HepG2 (cell line): ENCODE results near the gene PNPLA8. TPM values are rescaled to one million over a fixed set of nuclear protein-coding genes. Genes with fewer than 3 reads are reported as not detected.
A peak's percentile ranks its signal among the peaks of the same experiment; 100 is the strongest.

Experiments used
- ARNTL ChIP-seq: sonication (generic); formaldehyde crosslinking; IDR thresholded peaks from 2 replicates; pipeline ENCODE4 v1.4.0; 2020; ENCODE audit warnings: mild to moderate bottlenecking, missing genetic modification reagents
- BCL3 ChIP-seq: sonication (generic); formaldehyde crosslinking; IDR thresholded peaks from 2 replicates; pipeline ENCODE4 v1.5.1; 2020; ENCODE audit warnings: mild to moderate bottlenecking, missing genetic modification reagents, moderate library complexity
- BRD4 ChIP-seq: sonication (generic); formaldehyde crosslinking; IDR thresholded peaks from 2 replicates; pipeline ENCODE4 v1.4.0; 2020; ENCODE audit warnings: missing genetic modification reagents
- CBFB ChIP-seq: sonication (generic); formaldehyde crosslinking; IDR thresholded peaks from 2 replicates; pipeline ENCODE4 v1.4.0; 2020; ENCODE audit warnings: missing genetic modification reagents
- EED ChIP-seq: sonication (generic); formaldehyde crosslinking; IDR thresholded peaks from 2 replicates; pipeline ENCODE4 v1.5.0; 2020; ENCODE audit warnings: mild to moderate bottlenecking, missing genetic modification reagents
- ISX ChIP-seq: sonication (generic); formaldehyde crosslinking; conservative IDR thresholded peaks from 2 replicates; pipeline ENCODE4 v1.5.0; 2020; ENCODE audit warnings: missing genetic modification reagents
- JUND ChIP-seq: sonication (generic); formaldehyde crosslinking; IDR thresholded peaks from 2 replicates; pipeline ENCODE4 v1.8.0; 2022; ENCODE audit warnings: mild to moderate bottlenecking, missing genetic modification reagents
- NONO ChIP-seq, 2 experiments: fragments of 450-650 bp in 1 of 2; sonication (generic) in 1 of 2; formaldehyde crosslinking in 1 of 2; IDR thresholded peaks in 1 of 2; conservative IDR thresholded peaks in 1 of 2; 2 replicates each; pipeline versions ENCODE4 v1.6.1 to v1.8.0; 2017 to 2022; ENCODE audit warnings: mild to moderate bottlenecking in 1 of 2, missing genetic modification reagents in 1 of 2, moderate library complexity in 1 of 2
- NPAS2 ChIP-seq: sonication (generic); formaldehyde crosslinking; IDR thresholded peaks from 2 replicates; pipeline ENCODE4 v1.8.0; 2022; ENCODE audit warnings: mild to moderate bottlenecking, missing genetic modification reagents, borderline replicate concordance
- PAX8 ChIP-seq: sonication (generic); formaldehyde crosslinking; IDR thresholded peaks from 2 replicates; pipeline ENCODE4 v1.8.0; 2022; ENCODE audit warnings: mild to moderate bottlenecking, missing genetic modification reagents, borderline replicate concordance
- RFX1 ChIP-seq: fragments of 450-650 bp; IDR thresholded peaks from 2 replicates; pipeline ENCODE4 v1.6.1; 2017
- THAP9 ChIP-seq: sonication (generic); formaldehyde crosslinking; IDR thresholded peaks from 2 replicates; pipeline ENCODE4; 2020; ENCODE audit warnings: missing genetic modification reagents, mild to moderate bottlenecking, borderline replicate concordance
- ZNF205 ChIP-seq: IDR thresholded peaks from 2 replicates; pipeline ENCODE4 v1.6.1; 2018; ENCODE audit warnings: missing biosample characterization, missing genetic modification reagents
- ZNF235 ChIP-seq: sonication (generic); formaldehyde crosslinking; IDR thresholded peaks from 2 replicates; pipeline ENCODE4 v1.8.1; 2023; ENCODE audit warnings: mild to moderate bottlenecking, missing genetic modification reagents, borderline replicate concordance
- ZNF367 ChIP-seq: sonication (generic); formaldehyde crosslinking; IDR thresholded peaks from 2 replicates; pipeline ENCODE4 v1.4.0; 2020; ENCODE audit warnings: missing genetic modification reagents, borderline replicate concordance
- ZNF549 ChIP-seq: sonication (generic); formaldehyde crosslinking; IDR thresholded peaks from 2 replicates; pipeline ENCODE4 v1.5.0; 2020; ENCODE audit warnings: missing genetic modification reagents
- ZNF749 ChIP-seq: sonication (generic); formaldehyde crosslinking; IDR thresholded peaks from 2 replicates; pipeline ENCODE4 v1.8.0; 2022; ENCODE audit warnings: mild to moderate bottlenecking, missing genetic modification reagents, moderate library complexity, borderline replicate concordance
- polyA plus RNA-seq, 8 experiments: library from polyadenylated mRNA; depleted of rRNA in 3 of 8; stranded (reverse) in 7 of 8; unstranded in 1 of 8; fragments of >200 nt; fragmentation: Illumina TruSeq in 4 of 8; extraction: Trizol in 4 of 8; gene quantifications; 2 replicates each; pipeline versions ENCODE4 v1.2.1 to v1.2.3, GENCODE V29; 2011 to 2016; ENCODE audit warnings: low read depth in 4 of 8, missing spikeins in 1 of 8, mixed read lengths in 1 of 8; ENCODE audit not compliant: insufficient read depth in 1 of 8
- total RNA-seq, 5 experiments: library from RNA; depleted of rRNA; stranded (reverse); fragments of >200 nt; fragmentation: Illumina TruSeq; extraction: Trizol; gene quantifications; 2 replicates each; pipeline ENCODE4 v1.2.3, GENCODE V29; 2016; ENCODE audit warnings: low read depth in 1 of 5
- TF ChIP-seq, protein P1 (sequence below): sonication (generic); formaldehyde crosslinking; IDR thresholded peaks from 2 replicates; pipeline ENCODE4 v1.4.0; 2020; ENCODE audit warnings: low read depth, mild to moderate bottlenecking, missing genetic modification reagents
- TF ChIP-seq, protein P2 (sequence below): sonication (generic); formaldehyde crosslinking; IDR thresholded peaks from 2 replicates; pipeline ENCODE4 v1.4.0; 2020; ENCODE audit warnings: missing genetic modification reagents, mild to moderate bottlenecking, borderline replicate concordance

Gene PNPLA8
- total and polyA plus RNA-seq, 2 of the 13 experiments (the other 11 are each of a cell fraction or from before 2014, with no cell fraction given): 6.3 to 11.4 TPM

DNA sequence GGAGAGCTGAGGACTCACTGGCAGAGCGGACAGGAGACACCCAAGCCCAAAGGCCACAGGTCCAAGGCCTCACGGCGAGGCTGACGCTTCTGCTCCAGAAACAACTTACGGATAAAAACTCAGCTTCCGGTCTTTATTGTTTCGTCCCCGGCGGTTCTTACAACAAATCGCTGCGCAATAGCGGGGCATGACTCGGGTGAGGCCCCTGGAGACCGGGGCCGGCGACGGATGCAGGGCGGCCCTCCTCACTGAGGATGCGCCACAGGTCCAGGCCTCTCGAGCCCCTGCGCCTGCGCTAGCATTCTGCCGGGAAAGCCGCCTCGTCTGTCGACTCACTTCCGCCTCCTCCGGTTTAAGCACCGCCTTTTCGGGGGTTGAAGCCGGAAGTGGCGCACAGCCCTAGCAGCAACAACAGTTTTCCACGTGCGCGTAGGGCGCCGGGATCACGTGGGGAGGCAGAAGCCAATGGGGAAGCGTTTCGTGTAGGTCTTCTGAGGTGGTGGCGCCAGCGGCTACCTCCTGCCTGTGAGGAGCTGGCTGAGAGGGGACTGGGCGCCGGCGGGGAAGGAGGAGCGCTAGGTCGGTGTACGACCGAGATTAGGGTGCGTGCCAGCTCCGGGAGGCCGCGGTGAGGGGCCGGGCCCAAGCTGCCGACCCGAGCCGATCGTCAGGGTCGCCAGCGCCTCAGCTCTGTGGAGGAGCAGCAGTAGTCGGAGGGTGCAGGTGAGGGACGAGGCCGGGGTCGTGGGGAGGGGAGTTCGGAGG is 43.6 kb upstream of the PNPLA8 start, which contains the start of the genes DNAJB9 and THAP5 (continued):
- TF ChIP-seq BCL3 (peak; percentile 87), JUND (CRISPR knock-in tag) (0 out of 2 replicates have a peak, but pooled peaks have one; percentile 42), THAP9 (CRISPR knock-in tag) (peak; percentile 99), PAX8 (CRISPR knock-in tag) (peak; percentile 80; the same call in 1 of the 2 replicates), ZNF749 (CRISPR knock-in tag) (peak; percentile 69; the same call in 1 of the 2 replicates), ZNF205 (peak; percentile 40; the same call in 1 of the 2 replicates), ZNF367 (CRISPR knock-in tag) (no peak; the same call in 1 of the 2 replicates), BRD4 (CRISPR knock-in tag) (peak; percentile 69; the same call in 1 of the 2 replicates), EED (CRISPR knock-in tag) (peak; percentile 75; the same call in 1 of the 2 replicates), CBFB (CRISPR knock-in tag) (peak; percentile 19; the same call in 1 of the 2 replicates), ISX (CRISPR knock-in tag) (no peak), ZNF549 (no peak), ARNTL (CRISPR knock-in tag) (peak; percentile 91), NONO (IDR thresholded peaks at IDR 0.05) (no peak), NONO (CRISPR knock-in tag; conservative IDR thresholded peaks at IDR 0.05) (peak; percentile 98), RFX1 (no peak), ZNF235 (CRISPR knock-in tag) (0 out of 2 replicates have a peak, but pooled peaks have one; percentile 4), NPAS2 (no peak)
- TF ChIP-seq, protein P1, sequence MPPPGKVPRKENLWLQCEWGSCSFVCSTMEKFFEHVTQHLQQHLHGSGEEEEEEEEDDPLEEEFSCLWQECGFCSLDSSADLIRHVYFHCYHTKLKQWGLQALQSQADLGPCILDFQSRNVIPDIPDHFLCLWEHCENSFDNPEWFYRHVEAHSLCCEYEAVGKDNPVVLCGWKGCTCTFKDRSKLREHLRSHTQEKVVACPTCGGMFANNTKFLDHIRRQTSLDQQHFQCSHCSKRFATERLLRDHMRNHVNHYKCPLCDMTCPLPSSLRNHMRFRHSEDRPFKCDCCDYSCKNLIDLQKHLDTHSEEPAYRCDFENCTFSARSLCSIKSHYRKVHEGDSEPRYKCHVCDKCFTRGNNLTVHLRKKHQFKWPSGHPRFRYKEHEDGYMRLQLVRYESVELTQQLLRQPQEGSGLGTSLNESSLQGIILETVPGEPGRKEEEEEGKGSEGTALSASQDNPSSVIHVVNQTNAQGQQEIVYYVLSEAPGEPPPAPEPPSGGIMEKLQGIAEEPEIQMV: peak; percentile 78
- TF ChIP-seq, protein P2, sequence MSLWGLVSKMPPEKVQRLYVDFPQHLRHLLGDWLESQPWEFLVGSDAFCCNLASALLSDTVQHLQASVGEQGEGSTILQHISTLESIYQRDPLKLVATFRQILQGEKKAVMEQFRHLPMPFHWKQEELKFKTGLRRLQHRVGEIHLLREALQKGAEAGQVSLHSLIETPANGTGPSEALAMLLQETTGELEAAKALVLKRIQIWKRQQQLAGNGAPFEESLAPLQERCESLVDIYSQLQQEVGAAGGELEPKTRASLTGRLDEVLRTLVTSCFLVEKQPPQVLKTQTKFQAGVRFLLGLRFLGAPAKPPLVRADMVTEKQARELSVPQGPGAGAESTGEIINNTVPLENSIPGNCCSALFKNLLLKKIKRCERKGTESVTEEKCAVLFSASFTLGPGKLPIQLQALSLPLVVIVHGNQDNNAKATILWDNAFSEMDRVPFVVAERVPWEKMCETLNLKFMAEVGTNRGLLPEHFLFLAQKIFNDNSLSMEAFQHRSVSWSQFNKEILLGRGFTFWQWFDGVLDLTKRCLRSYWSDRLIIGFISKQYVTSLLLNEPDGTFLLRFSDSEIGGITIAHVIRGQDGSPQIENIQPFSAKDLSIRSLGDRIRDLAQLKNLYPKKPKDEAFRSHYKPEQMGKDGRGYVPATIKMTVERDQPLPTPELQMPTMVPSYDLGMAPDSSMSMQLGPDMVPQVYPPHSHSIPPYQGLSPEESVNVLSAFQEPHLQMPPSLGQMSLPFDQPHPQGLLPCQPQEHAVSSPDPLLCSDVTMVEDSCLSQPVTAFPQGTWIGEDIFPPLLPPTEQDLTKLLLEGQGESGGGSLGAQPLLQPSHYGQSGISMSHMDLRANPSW (CRISPR knock-in tag): 0 out of 2 replicates have a peak, but pooled peaks have one; percentile 7
